ENCODE results near the gene CCDC92.

The CCDC92 gene

GRCh38 chr12:123940627-123940966 lies 32.0 kb downstream of the CCDC92 start:
- TF ChIP-seq ZBTB7A (IDR thresholded peaks at IDR 0.05; ENCODE audit: low read depth) = no peak
- no peak for TF ChIP-seq EGR1 (IDR thresholded peaks at IDR 0.05)
- no peak for TF ChIP-seq NFIC (IDR thresholded peaks at IDR 0.05)
- TF ChIP-seq TEAD4 (IDR thresholded peaks at IDR 0.05) = no peak
- no peak for TF ChIP-seq TCF12 (IDR thresholded peaks at IDR 0.05; ENCODE audit: low read depth)
- TF ChIP-seq MAX (IDR thresholded peaks at IDR 0.05) = no peak
- TF ChIP-seq FOXM1 (IDR thresholded peaks at IDR 0.05; ENCODE audit: borderline replicate concordance, low read depth) = no peak
- no peak for TF ChIP-seq USF1 (IDR thresholded peaks at IDR 0.05)

GRCh38 chr12:123939716-123940626 lies 32.7 kb downstream of the CCDC92 start:
- no peak for TF ChIP-seq EP300 (IDR thresholded peaks at IDR 0.05; ENCODE audit: borderline replicate concordance)
- no peak for TF ChIP-seq ZBTB7A (IDR thresholded peaks at IDR 0.05; ENCODE audit: low read depth)

- TF ChIP-seq MAX (IDR thresholded peaks at IDR 0.05) = no peak
- no peak for TF ChIP-seq ZBTB7A (IDR thresholded peaks at IDR 0.05; ENCODE audit: low read depth)
- peak; percentile 23; the same call in 1 of the 2 replicates for TF ChIP-seq RAD21 (IDR thresholded peaks at IDR 0.05; ENCODE audit: low read depth)
- TF ChIP-seq REST (IDR thresholded peaks at IDR 0.05; ENCODE audit: low read depth) = no peak
- no peak for TF ChIP-seq NFIC (IDR thresholded peaks at IDR 0.05)
- no peak for TF ChIP-seq USF1 (IDR thresholded peaks at IDR 0.05)
- no peak for TF ChIP-seq TCF12 (IDR thresholded peaks at IDR 0.05; ENCODE audit: low read depth)
- no peak for TF ChIP-seq TAF1 (IDR thresholded peaks at IDR 0.05; ENCODE audit: low read depth)
Observed at GRCh38 chr12:123938679-123939480, 33.8 kb downstream of the CCDC92 start.

- TF ChIP-seq USF1 (IDR thresholded peaks at IDR 0.05) (no peak), EP300 (IDR thresholded peaks at IDR 0.05; ENCODE audit: borderline replicate concordance) (no peak)
Observed at GRCh38 chr12:123937707-123938591, 34.7 kb downstream of the CCDC92 start.

GRCh38 chr12:123936956-123937706 lies 35.5 kb downstream of the CCDC92 start:
- no peak for TF ChIP-seq USF1 (IDR thresholded peaks at IDR 0.05)
- TF ChIP-seq EGR1 (IDR thresholded peaks at IDR 0.05) = no peak
- TF ChIP-seq NFIC (IDR thresholded peaks at IDR 0.05) = no peak
- no peak for TF ChIP-seq EP300 (IDR thresholded peaks at IDR 0.05; ENCODE audit: borderline replicate concordance)
- no peak for TF ChIP-seq TCF12 (IDR thresholded peaks at IDR 0.05; ENCODE audit: low read depth)
- TF ChIP-seq TEAD4 (IDR thresholded peaks at IDR 0.05) = no peak
- TF ChIP-seq MAX (IDR thresholded peaks at IDR 0.05) = no peak
- TF ChIP-seq FOXM1 (IDR thresholded peaks at IDR 0.05; ENCODE audit: borderline replicate concordance, low read depth) = no peak
- TF ChIP-seq RAD21 (IDR thresholded peaks at IDR 0.05; ENCODE audit: low read depth) = no peak
- no peak for TF ChIP-seq CREB1 (IDR thresholded peaks at IDR 0.05; ENCODE audit: low read depth)
- TF ChIP-seq YY1 (IDR thresholded peaks at IDR 0.05; ENCODE audit: low read depth) = no peak
- TF ChIP-seq REST (IDR thresholded peaks at IDR 0.05; ENCODE audit: low read depth) = no peak
- no peak for TF ChIP-seq CEBPB (IDR thresholded peaks at IDR 0.05)
- no peak for TF ChIP-seq TAF1 (IDR thresholded peaks at IDR 0.05; ENCODE audit: low read depth)
- no peak for TF ChIP-seq ZBTB7A (IDR thresholded peaks at IDR 0.05; ENCODE audit: low read depth)
